T-helper 2 cell treated with Interferon-gamma antibody and Interleukin-4, amounts not matched to agents 100 ng/mL and 5 ng/mL, for 36 hours (primary cell): Measurements from ENCODE around the gene VSTM2L. TPM values are rescaled to one million over a fixed set of nuclear protein-coding genes. Genes with fewer than 3 reads are reported as not detected.

Source experiments
- intact Hi-C: fragments of 100-400 bp; cut with micrococcal nuclease; formaldehyde crosslinking; loops from one replicate; pipeline ENCODE4 v1.15.1; 2023
- total RNA-seq: library from RNA; stranded (reverse); gene quantifications from 2 replicates; pipeline ENCODE4 v1.2.3, GENCODE V29; 2022

VSTM2L gene
- total RNA-seq, 1 donor from 2014 or later: not detected

DNA sequence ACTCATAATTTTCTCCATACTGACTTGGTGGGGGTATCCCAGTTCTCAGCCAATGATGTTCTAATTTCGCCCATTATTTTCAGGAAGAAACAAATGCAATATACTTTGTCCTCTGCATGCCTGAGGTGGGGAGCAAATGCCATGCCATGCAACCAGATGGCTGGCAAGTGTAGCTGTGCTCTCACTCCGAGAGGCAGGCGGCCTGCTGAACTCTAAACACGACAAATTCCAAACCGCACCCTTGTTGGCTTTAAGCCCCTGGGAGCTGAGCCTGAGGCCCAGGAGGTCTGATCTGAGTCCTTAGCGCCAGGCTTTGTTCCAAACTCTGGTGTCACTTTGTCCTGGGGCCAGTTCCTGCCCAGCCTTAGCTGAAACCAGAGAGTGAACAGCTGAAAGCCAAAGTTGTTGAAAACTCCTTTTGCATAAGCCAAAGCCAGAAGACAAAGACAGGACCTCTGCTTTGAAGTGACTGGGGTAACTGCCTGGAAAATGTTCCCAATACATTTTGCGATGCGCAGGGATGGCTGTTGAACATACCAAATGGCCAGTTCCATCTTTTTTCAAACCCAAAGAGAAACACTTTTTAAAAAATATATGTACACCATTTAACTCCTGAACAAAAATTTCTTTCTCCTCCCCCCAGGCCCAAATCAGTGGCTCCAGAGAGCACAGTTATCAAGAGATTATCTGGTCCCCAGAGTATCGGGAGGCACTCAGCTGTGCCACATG is 84.1 kb downstream of the VSTM2L start:
- intact Hi-C loops: no loop called here

DNA sequence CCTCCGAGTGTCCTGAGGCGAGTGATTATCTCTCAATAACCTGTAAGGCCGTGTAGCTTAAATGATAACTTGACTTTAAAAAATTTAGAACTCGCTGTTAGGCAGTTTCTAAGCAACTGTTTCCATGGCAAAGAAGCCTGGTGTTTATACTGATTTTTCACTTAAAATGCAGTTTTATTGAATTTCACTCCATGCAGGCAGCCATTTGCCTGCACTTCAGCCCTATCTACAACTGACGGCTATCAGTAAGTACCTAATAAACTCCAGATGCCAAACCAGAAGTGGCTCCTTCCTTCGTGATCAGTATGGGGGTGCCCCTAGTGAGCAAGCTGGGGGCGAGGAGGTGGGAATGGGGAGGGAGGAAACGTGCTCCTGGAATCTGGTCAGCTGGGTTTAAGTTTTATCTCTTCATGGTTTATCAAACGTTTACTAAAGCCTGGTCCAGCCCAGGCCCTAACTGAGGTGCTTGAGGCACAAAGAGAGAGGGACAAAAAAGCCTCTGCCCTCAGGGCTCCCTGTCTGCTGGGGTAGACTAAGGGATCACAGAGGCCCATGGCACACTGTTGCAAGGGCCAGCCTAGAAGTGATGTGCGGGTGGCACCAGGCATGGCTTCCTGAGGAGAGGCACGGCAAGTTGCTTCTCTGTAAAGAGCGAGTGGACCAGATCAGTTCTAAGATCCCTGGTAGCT is 84.8 kb downstream of the VSTM2L start:
- intact Hi-C loops: no loop called here

DNA sequence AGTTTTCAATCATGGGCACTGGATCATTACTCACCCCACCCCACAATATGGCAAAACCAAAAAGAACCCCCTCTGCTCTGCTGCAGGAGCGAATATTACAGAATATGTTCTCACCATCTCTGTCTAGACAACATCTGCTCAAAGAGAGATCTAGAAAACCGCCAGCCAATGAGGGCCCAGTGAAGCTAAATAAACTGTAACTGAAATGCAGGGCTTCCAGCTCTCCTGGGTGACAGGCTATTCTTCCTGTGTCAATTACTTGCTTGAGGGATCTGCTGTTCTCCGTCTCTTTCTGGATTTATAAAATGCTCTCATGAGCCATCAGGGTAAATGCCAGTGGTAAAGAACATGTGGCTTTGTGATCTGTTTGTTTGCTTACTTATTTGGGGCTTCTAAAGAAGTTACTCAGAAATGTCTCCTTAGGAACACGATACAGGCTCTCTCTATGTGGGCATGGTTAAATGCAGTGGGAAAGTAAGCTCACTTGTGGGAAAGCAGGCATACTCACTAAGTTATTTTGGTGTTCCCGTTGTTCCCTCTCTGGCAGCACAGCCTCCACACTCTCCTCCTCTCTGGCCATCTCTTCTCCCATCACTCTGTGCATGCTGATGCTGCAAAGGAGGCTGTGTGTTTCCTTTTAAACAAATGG is 85.5 kb downstream of the VSTM2L start:
- intact Hi-C loops: no loop called here

DNA sequence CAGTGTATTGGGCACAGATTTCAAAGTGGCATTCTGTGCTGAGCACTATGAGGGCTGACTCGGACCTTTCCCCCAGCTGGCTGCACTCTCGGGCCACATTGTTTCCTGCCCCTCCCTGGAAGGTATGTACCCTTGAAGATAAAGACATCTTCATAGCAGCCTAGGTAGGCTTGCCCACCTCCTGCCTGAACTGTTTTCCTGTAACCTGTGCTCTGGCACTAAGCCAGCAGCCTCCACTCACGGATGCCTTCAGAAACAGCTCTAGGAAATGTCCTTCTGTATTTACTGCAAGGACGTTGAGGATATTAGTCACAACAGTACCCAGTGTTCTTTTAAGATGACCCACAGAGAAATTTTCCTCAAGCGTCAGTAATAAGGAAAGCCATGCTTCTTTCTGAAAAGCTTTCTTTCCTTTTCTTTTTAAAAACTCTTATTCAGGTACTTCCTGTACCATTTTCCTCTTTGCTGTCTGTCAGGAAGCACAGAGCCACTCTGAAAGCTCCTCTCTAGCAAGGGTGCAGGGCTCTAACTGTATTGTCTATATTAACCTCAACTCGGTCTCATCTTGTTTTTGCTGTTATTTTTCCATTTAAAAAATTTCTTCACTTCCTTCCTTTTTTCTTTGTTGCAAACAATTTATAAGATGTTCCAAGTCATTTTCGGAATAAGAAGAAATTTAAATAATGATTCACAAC is 86.8 kb downstream of the VSTM2L start:
- intact Hi-C loops: loop anchor here (5.0 kb wide), 1 partner anchor 427 kb away; no protein-coding TSS in a partner anchor

DNA sequence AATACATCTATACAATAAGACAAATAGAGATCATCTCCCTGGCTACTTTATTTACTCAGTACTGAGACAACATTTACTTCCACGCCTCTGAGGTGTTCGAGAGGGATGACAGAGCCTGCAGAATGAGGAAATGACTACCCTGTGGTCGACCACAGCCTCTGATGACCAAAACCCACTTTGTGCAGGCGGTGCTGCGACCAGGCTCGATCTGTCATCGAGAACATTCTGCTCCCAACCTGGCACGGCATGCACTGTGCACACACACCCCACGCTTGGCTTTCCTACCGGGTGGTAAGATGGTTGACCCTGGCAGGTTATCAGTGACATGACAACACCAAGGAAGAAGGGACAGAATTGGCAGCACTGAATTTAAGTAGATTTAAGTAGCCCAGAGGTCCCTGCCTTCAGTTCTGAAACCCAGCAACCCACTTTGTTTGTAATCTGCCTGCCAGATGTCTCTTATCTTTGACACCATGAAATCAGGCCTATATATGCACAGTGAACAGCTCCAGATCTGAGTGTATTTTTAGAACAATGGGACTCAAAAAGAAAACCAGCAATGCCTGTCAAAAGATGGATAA is 87.7 kb downstream of the VSTM2L start:
- intact Hi-C loops: loop anchor here (5.0 kb wide), 1 partner anchor 428 kb away; no protein-coding TSS in a partner anchor

DNA sequence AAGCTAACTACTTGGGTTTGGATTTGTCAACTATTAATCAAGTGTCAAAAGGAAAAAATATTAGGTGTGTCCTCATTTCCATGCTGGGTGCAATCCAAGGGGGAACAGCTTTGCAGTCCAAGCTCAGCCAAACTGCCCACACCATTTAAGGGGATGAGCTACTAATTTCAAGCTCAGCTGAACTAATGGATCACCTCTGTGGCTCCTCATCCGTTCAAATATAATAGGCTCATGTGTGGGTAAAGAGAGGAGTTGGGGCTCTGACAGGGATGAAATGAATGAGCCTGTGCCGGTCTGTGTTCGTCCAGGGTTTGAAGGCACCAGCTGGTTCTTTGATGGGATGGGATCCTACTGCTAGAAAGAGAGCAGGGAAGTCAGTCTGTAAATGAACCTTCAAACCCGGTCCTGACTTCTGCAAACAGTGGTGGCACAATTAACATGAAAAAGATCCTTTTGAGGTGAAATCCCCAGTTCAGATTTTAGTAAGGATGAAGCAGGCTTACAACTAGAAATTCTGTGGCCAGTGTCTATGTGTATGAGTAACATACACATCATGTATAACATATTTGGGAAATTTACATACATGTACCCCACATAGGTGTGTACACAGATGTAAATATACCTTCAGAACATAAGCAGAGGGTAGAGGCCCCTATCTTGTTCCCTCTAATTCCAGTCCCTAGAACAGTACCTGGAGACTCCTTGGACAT is 88.4 kb downstream of the VSTM2L start:
- intact Hi-C loops: loop anchor here (5.0 kb wide), 1 partner anchor 429 kb away; no protein-coding TSS in a partner anchor

DNA sequence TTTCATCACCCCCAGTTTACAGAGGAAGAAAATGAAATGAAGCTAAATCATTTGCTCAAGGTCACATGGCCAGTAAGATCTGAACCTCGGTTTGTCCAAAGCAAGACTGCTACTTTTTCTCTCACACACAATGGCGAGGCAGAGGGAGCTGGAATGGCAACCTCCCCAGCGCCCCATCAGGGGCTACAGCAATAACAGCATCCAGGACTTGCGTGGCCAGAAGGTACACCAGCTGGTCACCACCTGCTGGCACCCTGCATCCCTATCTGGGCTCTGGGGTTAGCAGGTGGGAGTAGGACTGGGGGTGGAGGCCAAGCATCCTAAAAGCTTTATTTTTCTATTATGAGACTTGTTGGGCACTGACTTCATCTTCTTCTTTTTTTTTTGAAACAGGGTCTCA is 89.0 kb downstream of the VSTM2L start:
- intact Hi-C loops: loop anchor here (2.0 to 5.0 kb wide), 2 partner anchors 41 to 430 kb away; partner anchors contain the start of genes RPRD1B and TTI1

DNA sequence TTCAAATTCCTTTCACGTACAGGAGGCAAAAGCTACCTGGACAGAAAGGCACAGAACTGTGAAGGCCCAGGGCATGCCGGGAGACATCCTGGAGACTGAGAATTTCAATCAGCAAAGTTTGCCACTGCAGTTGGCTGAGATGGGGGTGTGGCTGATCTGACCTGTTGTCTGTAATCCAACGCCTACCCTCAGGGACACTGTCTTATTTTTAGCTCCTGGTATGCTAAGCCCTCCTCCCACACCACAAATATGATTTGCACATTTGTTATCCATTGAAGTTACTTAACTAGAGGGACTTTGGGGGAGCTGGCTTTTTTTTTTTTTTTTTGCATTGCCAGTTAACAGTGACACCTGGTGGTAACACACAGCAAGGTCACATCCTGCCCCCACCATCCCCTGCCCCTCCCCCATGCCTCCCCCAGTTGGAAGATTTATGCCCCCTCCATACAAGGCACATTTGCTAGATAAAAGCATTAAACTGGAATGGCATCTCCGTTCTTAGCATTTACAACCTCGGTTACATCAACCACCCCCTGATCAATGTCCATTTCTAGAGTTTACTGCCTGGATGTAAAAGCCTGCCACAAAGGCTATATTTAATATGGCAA is 90.0 kb downstream of the VSTM2L start:
- intact Hi-C loops: loop anchor here (2.0 to 5.0 kb wide), 2 partner anchors 40 to 431 kb away; partner anchors contain the start of genes RPRD1B and TTI1

DNA sequence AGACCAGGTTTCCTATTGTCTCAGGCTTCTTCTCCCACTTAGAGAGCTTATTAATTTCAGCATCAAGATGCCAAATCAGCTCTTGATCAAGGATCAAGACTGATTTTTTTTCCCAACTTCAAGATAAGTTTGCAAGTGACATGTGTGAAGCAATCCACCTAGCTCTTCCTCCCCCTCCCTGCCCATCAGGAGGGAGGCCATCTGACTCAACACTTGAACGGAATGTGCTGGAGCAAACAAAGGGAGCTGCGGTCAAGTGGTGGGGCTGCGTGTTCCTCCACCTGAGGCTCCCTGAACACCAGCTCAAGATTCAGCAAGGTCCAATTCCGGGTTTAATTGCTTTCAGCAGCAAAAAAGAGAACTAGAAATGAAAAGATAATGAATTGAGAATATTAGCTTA is 91.6 kb downstream of the VSTM2L start:
- intact Hi-C loops: loop anchor here (5.0 kb wide), 1 partner anchor 432 kb away; no protein-coding TSS in a partner anchor

Other genes with a start within 250 kb of the VSTM2L start
- 74.4 and 86.8 TPM in 2 replicates for gene CTNNBL1, start 209.1 kb upstream of the VSTM2L start, total RNA-seq
- 34.3 and 35.1 TPM in 2 replicates for gene TTI1, start 130.3 kb downstream of the VSTM2L start, total RNA-seq
- 34.4 and 46.6 TPM in 2 replicates for gene RPRD1B, start 130.6 kb downstream of the VSTM2L start, total RNA-seq